ENCODE data around the gene FAM83D. TPM values are rescaled to one million over a fixed set of nuclear protein-coding genes. Genes with fewer than 3 reads are reported as not detected.

FAM83D gene
- total and polyA plus RNA-seq, 2 of the 8 experiments (the other 6 are each of a cell fraction or from before 2014, with no cell fraction given), result 60.9 to 62.6 TPM

GRCh38 chr20:38952153-38952552, 25.9 kb downstream of the FAM83D start (continued):
- TF ChIP-seq CHD7 (IDR thresholded peaks at IDR 0.05; ENCODE audit: insufficient replicate concordance, low read length) (no peak), HDAC6 (IDR thresholded peaks at IDR 0.05; ENCODE audit: low read depth, low read length) (no peak), KDM1A (IDR thresholded peaks at IDR 0.05; ENCODE audit: borderline replicate concordance, low read length) (no peak), ASH2L (IDR thresholded peaks at IDR 0.05; ENCODE audit: low read length) (no peak)
